SHP77 treated with DMSO at 0.1 percent for 48 hours (cell line): Measurements from ENCODE around the gene GEMIN4.

Experiments
- DNase-seq: peaks from one replicate; lab custom pipeline; 2025; lab: John Stamatoyannopoulos, UW

GEMIN4 gene

DNA sequence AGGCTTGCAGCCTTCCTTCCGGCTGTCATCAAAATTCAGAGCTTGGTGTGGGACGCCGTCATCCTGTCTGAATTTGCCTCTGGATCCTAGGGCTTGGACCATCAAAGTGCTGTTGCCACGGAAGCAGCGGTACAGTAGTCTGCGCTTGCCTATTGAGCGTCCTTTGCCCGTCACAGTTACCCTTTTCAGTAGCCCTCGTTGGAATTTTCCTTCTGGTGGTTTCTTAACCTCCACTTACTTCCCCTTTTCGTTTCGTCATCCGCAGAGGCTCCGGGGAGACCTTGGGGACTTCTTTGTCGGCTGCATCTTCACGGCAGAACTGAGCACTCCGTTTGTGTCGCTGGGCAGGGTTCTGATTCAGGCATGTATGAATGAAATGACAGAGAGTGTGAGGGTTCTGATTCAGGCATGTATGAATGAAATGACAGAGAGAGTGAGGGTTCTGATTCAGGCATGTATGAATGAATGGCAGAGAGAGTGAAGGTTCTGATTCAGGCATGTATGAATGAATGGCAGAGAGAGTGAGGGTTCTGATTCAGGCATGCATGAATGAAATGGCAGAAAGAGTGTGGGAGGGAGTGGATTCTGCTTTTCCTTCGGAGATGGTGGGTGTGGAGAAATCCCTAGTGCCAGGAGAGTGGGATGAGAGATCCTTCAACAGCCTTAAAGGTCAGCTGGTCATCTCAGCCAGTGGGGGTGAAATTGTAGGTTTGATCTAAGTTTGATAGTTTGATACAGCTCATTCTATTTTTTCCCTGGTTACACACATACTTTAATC is 11.6 kb downstream of the GEMIN4 start:
- no peak for DNase-seq

DNA sequence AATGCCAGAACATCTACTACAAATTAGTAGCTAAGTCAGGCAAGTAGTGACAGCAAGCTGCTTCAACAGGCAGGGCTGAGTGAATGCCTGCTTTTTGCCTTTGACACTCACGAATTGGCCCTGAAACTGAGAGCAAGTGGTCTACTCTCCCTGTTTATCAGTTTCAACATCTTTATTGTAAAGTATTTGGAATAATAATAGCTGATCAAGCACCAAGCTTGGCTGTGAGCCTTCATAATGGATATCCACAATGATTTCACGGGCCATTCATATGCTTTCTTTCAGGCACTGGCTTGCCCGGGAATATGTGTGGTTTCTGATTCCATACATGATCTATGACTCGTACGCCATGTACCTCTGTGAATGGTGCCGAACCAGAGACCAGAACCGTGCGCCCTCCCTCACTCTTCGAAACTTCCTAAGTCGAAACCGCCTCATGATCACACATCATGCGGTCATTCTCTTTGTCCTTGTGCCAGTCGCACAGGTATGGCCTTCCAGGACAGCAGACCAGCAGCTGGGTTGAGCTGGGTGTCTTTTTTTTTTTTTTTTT is 14.4 kb downstream of the GEMIN4 start:
- no peak for DNase-seq

DNA sequence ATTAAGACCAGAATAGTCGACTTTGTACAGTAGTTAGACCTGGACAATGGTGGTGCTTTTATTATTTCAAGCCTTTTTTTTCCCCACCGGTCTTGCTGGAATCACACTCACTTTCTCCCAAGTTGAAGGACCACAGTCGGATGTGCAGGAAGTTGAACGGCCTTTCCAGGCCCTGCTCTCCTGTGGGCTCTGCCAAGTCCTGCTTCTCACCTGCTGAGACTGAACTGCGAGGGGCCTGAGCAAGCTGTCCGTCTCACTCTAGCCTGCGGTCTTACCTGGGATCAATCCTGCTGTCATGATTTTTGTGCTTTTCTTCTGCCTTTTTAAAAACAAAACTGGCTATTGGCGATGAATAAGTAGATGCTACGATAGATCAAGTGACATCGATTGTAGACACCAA is 18.3 kb downstream of the GEMIN4 start:
- DNase-seq: no peak

DNA sequence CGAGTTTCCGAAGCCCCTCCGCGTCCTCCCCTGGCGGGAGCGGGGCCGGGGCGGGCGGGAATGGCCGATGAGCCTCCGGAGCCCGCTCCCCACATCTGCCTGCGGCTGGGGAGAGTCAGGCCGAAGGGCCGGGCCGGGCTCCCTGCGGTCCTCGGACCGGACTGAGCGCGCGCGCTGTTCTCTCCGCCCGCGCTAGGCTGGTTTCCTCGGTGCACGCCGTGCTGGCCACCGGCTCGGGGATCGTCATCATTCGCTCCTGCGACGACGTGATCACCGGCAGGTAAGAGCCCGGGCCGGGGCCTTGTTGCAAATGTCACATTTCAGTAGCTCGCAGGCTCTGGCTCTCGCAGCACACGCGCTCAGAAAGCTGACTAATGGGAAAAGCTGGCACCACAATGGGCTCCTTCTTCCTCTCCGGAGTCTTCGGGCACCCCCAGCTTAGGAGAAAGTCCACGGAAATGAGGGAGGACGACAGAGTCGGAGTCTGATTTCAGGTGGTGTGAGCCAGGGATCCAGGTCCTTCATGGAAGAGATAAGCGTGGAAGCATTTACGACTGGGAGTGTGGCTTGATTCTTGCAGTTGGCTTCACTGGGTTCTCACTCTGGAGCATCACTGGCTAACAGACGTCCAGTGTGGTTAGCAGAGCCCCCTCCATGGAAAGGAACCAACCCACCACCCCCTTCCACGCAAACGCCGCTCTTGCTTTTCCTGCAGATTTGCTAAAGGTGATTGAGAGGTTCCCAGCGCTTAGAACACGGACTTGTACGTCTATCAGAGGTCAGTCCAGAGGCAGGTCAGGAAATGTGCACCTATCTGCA is 19.0 kb downstream of the GEMIN4 start:
- DNase-seq: no peak

DNA sequence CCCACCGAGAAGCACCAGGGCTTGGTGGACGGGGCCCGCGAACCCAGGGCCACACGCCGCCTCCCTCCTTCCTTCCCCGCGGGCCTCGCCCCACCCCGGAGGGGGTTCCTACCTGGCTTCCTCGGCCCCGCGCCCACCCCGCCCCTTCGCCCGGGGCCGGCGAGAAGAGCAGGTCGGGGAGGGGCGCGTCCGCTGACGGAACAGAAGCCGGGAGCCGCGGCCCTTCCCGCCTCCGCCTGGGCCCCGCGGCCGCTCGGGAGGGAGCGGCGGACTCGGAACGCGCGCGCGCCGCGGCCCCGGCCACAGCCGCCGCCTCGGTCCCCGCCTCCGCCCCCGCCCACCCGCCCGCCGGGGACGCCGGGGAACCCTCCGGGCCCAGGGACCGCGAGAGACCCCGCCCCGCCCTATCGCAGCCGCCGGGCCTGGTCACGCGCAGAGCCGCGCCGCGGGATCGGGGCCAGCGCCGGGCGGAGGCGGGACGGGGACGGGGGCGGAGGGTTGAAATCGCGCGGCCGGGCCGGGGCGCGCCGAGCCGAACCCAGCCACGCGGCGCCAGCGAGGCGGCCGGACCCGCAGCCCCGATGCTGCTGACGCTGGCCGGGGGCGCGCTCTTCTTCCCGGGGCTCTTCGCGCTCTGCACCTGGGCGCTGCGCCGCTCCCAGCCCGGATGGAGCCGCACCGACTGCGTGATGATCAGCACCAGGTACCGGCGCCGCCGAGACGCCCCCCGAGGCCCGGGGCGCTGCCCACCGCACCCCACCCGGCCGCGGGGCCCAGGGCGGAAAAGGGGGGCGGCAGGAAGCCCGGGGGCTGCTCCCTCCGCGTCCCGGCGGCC is 19.8 kb downstream of the GEMIN4 start, which contains the start of gene TLCD3A:
Gene TLCD3A, plus strand, starts transcription at position 530 of the 835 bp plus-strand sequence. Its CDS starts 52 bp downstream, at position 582.
- peak; percentile 24 for DNase-seq

DNA sequence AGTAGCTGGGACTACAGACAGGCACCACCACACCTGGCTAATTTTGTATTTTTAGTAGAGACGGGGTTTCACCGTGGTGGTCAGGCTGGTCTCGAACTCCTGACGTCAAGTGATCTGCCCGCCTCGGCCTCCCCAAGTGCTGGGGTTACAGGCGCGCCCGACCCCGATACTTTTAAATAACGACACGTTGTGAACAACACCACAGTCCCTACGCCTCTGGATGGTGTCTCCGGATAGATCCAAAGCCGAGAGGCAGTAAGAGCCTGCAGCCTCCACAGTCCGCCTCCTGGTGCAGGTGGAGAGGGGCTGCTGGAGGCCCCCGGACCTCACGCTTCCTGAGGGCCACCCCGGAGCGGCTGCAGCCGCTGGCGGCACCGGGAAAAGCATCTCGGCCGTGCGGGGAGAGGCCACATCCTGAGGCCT is 20.4 kb downstream of the GEMIN4 start:
- no peak for DNase-seq

DNA sequence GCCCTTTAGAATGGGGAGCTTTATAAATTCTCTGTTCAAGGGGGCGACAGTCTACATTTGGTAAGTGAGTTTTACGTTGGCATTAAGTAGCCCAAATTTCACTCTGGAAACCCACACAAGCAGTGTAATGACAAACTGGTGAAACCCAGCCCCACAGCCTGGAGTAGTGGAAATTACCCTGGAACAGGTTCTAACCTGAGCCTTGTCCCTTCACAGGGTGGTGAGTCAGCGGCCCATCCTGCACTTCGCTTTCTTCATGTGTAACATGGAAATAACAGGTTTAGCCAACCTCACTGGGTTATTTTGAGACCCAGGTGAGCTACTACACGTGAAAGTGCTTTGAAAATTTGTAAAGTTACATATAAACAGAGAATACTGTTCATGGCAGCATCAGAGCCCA is 23.2 kb downstream of the GEMIN4 start:
- DNase-seq: no peak

DNA sequence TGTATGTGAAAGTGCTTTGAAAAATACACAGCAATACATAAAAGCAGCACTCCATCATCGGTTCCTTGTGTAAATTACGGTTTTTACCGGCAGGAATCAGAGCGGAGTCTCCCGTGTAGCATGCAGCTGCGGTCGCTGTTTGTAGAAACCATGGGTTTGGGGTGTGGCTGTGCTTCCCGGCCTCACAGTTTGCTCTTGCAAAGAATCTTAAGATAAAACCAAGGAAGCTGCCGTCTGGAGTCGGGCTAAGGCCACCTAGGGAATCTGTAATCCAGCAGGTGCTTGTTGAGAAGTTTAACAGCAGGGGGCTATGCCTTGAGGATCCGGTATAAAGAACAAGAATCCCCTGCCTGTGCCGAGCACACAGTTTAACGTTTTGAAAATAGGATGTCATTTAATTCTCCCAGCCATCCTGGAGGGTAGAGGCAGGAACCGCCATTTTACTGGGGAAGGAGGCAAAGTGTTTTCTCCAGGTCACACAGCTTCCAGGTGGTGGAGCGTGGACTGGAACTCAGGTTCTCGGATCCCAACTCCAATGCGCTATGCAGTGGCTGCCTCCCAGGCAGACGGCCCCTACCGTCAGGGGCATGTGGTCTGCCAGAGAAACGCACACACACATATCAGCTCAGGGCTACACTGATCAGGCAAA is 25.7 kb downstream of the GEMIN4 start:
- no peak for DNase-seq

DNA sequence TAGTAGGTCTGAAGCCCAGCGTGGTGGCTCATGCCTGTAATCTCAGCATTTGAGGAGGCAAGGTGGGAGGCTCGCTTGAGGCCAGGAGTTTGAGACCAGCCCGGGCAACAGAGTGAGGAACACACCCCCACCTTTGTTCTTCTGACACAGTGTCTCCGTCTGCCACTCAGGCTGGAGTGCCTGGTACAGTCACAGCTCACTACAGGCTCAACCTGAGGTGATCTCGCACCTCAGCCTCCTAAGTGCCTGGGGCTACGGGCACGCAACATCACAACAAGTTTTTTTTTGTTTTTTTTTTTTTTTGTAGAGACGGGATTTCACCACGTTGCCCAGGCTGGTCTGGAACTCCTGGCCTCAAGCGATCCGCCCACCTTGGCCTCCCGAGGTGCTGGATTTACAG is 26.3 kb downstream of the GEMIN4 start:
- no peak for DNase-seq

DNA sequence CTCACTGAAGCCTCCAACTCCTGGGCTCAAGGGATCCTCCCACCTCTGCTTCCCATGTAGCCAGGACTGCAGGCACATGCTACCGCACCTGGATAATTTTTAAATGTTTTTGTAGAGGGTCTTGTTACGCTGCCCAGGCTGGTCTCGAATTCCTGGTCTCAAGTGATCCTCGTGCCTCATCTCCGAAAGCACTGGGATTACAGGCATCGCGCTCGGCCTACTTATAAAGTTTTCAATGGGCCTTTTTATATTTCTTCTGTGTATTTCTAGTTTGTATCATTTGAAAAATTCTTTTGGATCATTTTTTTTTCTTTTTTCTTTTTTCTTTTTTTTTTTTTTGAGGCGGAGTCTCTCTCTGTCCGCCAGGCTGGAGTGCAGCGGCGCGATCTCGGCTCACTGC is 27.0 kb downstream of the GEMIN4 start:
- no peak for DNase-seq

DNA sequence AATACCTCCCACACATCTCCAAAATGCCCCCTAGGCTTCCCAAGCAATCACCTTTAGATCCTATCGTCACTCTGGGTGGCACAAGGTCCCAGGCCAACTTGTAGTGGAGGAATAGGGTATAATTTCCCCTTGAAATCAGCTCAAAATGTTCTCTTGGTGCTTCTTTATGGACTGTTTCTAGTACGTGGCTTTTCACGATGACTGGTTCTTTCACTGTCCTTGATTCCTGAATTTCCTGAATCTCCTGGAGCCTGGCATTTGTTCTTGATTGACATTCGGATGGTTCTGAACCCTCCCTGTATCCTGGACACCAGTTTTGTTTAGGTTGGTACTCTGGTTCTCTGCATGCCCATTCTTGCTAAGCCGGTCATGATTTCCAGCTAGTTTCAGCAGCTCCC is 30.5 kb downstream of the GEMIN4 start:
- DNase-seq: no peak

DNA sequence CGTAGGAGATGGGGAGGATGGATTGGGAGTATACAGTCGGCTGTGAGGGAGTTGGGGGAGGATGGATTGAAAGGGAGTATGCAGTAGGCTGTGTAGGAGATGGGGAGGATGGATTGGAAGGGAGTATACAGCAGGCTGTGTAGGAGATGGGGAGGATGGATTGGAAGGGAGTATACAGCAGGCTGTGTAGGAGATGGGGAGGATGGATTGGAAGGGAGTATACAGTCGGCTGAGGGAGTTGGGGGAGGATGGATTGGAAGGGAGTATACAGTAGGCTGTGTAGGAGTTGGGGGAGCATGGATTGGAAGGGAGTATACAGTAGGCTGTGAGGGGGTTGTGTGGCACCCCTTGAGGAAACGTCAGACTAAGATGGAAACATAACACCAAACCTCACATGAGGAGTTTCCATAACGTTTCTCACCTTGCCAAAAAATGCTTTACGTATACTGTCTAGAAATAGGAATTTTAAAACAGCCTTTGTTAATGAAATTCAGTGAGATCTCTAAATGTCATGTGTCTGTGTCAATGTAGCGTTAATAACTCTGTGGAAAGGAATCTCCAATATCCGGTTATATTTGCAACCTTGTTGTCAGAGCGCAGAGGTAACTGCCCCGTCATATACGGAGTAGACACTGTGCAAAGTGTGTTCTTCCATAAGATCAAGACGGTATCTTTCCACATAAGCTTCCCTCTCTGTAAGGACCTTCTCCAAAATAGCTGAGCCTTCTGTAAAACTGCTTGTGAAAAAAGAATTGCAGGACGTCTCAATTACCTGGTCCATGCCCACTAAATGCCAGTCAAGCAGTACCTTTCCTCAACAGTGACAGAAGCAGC is 31.1 kb downstream of the GEMIN4 start:
- no peak for DNase-seq

DNA sequence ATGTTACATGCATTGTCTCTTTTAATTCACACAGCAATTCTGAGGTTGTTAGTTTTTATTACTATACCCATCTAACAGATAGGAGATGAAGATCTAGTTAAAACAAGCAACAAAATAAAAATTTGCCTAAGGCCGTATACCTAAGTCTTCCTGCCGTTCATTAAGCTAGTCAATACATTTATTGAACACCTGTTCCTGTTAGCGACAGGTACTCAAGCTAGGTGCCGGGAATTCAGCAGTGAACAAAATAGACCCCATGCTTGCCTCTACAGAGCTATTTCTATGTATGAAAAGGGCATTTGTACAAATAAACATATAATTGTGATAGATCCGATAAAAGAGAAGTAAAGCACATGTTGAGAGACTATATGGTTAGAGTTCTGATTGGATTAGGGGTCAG is 34.0 kb downstream of the GEMIN4 start:
- no peak for DNase-seq

DNA sequence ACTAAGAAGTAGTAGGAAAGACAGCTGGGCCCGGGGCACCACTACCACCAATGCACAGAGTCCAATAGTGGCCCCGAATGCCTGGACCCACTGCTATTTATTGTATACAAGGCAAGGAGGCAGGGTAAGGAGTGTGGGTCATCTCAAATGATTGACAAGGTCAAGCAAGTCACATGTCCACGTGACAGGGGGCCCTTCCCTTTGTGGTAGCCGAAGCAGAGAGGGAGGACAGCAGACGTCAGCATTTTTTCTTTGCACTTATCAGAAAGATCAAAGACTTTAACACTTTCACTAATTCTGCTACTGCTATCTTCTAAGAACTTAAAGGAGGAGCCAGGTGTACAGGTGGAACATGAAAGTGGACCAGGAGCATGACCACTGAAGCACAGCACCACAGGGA is 43.9 kb downstream of the GEMIN4 start:
- DNase-seq: no peak

DNA sequence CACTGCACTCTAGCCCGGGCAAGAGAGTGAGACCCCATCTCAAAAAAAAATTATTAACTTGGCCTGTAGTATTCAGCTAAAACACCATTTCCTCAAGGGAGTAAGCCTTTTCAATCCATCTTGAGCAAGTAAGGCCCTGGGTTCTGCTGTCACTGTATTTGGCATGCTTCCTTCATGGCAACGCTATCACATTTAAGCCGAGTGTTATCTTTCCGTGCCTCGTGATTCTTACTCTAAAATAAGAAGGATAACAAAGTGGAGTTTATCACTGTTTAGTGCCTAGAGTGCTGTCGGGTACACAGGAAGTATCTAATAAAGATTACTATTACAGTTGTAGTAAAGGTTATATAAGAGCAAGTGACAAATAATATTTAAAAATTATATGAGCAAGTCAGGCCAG is 46.2 kb downstream of the GEMIN4 start:
- DNase-seq: no peak

DNA sequence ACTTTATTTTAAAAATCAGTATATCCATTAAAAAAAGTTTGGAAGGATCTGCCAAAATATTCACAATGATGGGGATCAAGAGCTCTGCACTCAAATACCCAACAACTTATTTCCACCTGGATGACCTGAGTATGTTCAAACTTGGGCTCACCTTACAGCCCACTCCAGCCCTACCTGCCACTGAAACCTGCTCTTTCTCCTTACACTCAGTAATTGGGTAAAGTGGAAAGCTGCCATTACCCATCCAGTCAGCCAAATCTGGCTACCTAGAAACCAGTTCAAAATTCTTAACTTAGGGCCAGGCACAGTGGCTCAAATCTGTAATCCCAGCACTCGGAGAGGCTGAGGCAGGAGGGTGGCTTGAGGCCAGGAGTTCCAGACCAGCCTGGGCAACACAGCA is 47.1 kb downstream of the GEMIN4 start:
- no peak for DNase-seq

DNA sequence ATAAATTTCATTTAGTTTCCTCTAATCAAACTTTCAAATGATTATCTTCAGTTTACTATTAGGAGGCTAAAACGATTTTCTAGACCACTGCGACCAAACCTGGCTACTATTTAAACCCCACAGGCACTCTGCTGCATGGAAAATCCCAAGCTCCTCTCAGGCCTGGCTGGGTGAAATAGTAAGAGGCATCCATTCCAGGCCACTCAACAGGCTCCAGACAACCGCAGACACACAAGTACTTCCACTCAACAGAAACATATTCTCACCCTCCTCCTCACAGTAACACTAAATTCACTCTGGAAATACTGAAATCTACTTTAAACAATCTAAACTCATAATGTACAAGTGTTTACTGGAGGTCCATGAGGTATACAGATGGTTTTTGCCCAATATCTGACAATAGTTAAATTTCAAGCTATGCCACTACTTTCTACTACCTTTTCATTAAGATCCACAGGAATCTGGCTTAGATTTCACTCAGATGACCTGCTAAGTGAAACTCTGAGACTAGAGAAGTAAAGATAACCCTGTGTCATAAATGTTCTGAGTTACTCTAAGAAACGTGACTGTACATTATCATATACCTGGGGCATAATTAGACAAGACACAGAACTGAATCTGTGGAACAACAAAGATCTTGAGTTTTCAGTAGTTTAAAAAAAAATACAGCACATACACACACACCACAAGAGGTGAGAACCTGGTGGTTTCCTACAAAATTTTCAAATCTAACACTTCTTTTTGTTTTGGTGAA is 47.8 kb downstream of the GEMIN4 start:
- DNase-seq: no peak

DNA sequence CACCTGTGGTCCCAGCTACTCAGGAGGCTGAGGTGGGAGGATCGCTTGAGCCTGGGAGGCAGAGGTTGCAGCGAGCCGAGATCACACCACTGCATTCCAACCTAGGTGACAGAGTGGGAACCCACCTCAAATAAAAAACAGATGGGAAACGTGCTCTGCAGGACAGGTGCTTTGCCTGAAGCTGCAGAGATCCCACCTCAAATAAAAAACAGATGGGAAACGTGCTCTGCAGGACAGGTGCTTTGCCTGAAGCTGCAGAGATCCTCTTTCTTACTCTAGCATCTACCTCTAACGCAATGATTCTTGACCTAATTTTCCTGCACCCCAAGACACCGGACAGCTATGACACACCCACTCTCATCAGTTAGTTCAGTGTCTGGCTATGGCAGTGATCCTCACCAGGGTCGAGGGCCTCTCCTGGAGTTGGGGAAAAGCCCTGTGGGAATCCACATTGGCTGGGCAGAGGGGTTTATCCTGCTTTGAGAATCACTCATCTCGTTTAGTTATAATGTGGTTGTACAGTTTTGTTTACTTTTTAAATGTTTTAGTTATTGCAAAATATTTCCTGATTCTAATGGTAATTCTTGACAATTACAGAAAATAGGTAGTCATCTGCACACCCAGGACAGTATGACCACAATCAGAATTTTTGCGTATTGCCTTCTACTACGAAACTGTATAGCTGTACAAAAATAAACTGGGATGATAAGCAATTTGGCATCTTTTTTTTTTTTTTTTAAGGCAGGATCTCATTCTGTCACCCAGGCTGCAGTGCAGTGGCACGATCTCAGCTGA is 48.8 kb downstream of the GEMIN4 start:
- peak; percentile 42 for DNase-seq

DNA sequence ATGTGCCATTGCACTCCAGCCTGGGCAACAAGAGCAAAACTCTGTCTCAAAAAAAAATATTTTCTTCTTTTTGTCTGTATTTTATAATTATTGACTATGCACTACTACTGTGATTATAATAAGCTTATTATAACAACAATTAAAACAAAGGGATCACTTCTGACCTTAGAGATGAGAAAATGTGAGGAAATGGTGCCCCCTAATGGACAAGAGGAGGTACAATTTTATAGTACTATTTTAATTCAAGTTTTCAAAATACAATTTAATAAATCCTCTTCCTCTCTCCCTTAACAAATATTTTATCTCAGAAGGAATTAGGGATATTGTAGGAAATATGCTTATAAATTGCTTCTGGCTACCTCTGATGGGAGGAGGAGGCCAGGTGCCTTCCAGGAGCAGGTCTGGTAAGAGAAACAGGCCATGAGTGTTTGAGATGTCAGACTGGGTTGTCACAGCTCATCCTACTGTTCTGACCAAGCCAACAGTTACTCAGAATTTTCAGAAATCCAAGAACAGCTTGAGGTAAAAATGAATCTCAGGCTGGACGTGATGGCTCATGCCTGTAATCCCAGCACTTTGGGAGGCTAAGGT is 51.5 kb downstream of the GEMIN4 start:
- DNase-seq: peak; percentile 30
